Activated CD4-positive, alpha-beta T cell treated with anti-CD3 and anti-CD28 coated beads for 24 hours (primary cell): Measurements from ENCODE around the gene ATP2C1.

Source experiments
- DNase-seq, 2 donors: peaks; one replicate each; pipeline ENCODE4 v3.0.0-alpha.2; 2020; ENCODE audit warnings: low read depth in 2 of 2

The ATP2C1 gene

DNA sequence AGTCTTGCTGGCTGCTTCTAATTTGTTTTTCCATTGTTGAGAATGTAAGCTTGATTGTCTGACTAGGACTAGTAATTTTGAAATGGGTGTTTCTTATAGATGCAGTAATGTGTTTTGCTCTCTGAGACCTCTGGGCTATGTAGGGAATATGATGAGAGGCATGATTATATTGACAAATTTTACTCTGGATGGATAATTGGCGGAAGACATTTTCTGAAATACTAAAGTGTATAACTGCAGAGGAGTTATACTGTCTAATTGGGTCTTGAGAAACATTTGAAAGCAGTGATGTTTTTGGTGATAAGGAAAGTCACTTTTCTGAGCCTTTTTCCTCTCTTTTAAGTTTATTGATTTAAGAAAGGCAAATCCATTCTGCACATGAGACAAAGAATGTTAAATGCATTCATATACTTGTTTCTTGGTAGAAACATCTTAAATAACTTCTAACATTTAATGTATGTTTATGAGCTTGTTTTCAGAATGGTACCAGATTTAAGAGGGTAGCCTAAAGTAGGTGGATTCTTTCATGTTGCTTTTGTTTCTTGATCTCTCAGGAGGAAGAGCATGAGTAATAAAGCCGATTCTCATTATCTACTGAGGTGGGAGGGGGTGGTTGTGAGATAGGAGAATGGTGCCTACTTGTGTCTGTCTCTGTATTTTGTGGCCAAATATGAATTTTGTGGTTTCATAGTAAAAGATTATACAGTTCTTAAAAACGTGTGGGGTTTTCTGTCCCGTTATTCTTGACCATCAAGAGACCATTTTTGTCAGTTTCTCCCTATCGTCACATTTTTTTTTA, 2.0 kb downstream of the ATP2C1 start:
- DNase-seq = no peak

GRCh38 chr3:130897316-130897715, 3.4 kb downstream of the ATP2C1 start:
- DNase-seq = no peak

DNA sequence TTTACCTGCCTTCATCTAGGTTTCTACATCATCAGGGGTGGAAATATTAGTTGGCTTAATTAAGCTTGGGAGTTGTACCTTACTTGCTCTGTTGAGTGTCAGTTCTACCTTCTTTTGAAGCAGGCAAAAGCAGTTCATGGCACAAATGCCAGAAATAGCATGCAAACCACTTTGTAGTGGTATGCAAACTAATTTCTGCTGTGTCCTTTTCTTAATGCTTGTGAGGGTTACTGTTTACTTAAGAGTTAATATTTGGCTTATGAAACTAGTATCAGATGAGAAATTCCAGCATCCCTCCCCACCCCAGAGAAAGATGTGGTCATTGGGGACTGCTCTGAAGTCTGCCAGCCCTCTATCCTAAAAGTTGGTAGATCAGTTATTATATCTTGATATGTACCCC, 7.1 kb downstream of the ATP2C1 start:
- no peak for DNase-seq

- DNase-seq = no peak
Observed at GRCh38 chr3:130901463-130902204, 7.8 kb downstream of the ATP2C1 start.

GRCh38 chr3:130903412-130903908, 9.6 kb downstream of the ATP2C1 start:
- DNase-seq = no peak

DNA sequence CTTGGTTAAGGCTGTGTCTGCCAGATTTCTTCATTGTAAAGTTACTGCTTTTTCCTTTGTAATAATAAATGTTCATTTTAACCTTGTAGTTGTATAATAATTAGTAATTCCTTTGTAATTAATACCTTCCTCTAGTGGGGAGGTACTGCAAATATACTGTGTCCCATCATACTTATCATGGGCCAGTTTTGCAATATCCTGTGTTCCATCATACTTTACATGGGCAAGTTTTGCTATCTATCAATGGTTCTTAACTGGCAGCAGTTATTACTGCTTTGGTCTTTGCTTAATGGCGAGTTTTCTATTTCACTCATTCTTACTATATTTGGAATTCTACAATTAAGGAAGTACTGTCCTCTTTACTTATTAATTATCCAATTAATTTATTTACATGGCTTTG, 10.6 kb downstream of the ATP2C1 start:
- DNase-seq = no peak

DNA sequence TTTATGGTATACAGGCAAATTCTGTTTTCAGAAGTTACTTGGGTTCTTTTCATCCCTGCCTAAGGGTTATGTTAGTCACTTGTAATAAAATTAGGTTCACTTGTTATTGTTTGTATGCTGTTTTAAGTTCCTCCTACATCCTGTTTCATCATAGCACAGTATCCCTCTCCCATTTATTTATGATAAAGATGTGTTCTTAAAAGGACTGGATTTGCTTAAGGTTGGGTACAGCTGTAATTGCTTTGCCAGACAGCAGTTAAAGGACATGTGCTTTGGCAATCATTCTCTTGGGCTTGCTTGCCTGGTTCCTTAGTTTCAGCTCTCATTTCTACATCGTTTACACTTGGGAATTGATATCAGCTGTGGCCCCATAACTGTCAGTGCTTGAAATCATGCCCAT, 11.7 kb downstream of the ATP2C1 start:
- DNase-seq = no peak

DNA sequence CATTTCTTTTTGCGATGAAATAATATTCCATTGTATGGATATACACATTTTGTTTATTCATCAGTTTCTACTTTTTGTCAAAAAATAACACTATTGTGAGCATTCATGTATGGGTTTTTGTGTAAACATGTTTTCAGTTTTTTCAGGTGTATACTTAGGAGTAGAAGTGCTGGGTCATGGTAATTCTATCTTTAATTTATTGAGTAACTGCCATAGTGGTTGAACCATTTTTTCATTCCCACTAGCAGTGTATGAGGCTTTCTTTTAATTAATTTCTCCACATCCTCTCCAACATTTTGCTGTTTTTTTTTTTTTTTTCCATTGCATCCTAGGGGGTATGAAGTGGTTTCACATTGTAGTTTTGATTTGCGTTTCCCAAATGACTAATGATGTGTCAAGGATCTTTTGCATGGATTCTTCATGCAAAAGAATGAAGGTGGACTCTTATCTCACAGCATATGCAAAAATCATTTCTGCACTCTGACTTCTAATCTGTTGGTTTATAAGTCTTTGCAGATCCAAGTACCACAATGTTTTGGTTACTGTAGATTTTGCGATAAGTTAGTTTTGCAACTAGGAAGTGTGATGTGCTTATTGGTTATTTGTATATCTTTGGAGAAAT, 12.6 kb downstream of the ATP2C1 start:
- no peak for DNase-seq

DNA sequence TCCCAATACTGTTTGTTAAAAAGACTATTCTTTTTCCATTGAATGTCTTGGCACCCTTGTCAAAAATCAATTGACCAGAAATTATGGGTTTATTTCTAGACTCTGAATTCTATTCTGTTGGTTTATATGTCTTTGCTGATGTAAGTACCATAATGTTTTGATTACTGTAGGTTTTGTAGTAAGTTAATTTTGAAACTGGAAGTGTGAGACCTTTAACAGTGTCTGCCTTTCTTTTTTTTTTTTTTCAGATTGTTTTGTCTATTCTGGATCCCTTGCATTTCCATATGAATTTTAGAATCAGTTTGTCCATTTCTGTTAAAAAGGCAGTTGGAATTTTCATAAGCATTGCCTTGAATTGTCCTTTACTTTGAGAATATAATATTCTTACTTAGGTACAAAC, 13.6 kb downstream of the ATP2C1 start:
- no peak for DNase-seq

GRCh38 chr3:130907966-130908365, 14.1 kb downstream of the ATP2C1 start:
- DNase-seq = no peak

DNA sequence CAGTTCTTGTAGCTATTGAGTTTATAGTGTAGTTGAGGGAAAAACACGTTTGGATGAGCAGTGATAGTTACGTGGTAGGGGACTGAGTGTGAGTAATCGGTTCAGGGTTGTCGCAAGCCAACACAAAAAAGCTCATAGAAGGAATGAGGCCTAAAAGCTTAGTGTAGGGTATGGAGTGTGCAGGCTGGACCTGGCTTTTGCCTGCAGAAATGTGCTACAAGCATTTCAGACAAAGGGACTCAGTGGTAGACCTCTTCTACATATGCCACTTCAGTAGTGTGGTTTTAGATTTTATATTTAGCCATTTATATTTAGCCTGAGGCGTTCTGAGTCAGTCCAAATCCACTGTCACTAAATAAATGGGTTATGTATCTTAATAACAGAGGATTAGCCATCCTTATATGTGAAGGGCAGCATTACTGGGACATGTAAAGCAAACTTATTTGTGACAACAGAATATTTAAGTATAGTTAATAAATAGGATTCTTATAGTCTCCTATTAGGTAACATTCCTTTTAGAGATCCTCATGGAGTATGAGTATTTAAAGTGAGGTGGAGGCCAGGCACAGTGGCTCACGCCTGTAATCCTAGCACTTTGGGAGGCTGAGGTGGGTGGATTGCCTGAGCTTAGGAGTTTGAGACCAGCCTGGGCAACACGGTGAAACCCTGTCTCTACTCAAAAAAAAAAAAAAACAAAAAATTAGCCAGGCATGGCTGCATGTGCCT, 21.8 kb downstream of the ATP2C1 start:
- DNase-seq = no peak

DNA sequence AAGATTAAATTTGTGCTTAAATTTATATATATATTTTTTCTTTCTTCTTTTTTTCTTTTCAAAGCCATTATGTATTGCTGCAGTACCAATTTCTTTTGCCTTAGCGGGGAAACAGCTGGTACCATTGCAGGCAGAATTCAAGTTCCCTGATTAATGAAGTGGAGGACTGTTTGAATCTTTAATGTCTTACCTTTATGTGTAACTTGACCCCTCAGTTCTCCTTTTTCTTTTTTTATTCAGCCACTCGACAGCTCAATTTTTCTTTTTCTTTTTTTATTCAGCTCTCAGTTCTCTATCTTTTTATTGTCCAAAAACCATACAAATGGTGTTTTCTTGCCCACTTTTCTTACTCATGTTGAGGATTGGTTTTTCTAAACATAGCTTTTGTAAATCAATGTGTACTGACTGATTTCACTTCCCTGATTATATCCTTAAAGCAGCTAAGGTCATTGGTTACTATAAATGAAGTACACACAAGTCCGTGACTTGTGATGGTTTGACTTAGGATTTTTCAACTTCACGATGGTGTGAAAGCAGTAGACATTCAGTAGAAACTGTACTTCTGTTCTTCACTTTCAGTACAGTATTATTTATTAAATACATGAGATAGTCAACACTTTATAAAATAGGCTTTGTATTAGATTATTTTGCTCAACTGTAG, 22.8 kb downstream of the ATP2C1 start:
- DNase-seq = no peak

DNA sequence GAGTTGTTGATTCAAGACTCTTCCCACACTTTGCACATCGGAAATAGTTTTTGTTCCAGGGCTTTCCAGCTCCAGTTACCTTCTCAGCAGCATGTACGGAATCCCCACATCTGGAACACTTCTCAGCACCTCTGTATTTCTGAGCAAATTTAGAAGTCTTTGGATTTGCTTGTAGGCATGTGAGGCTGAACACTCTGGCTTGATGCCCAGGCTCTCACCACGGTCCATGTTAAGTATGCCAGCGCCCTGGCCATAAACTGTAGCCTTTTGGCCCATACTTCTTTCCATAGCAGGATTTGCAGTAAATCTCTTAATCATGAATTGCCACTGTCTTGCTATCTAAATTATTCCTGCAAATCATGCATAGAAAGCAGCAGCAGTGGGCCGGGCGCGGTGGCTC, 24.4 kb downstream of the ATP2C1 start:
- no peak for DNase-seq

DNA sequence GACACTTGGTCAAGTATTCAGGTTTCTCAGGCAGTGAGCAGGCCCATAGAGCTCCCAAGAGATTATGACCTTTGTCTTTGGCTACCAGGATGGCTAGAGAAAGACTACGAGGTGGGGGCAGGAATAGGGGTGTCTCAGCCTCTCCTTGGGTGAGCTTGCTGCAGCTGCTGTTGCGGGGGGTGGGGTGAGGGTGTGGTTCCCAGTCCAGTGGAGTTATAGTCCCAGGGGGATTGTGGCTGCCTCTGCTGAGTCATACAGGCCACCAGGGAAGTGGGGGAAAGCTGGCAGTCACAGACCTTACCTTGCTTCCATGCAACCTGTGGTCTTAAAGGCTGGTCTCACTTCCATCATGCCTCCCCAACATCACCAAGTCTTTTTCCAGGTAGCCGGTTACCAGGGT, 31.7 kb downstream of the ATP2C1 start:
- DNase-seq = no peak

GRCh38 chr3:130926504-130926903, 32.6 kb downstream of the ATP2C1 start:
- no peak for DNase-seq

DNA sequence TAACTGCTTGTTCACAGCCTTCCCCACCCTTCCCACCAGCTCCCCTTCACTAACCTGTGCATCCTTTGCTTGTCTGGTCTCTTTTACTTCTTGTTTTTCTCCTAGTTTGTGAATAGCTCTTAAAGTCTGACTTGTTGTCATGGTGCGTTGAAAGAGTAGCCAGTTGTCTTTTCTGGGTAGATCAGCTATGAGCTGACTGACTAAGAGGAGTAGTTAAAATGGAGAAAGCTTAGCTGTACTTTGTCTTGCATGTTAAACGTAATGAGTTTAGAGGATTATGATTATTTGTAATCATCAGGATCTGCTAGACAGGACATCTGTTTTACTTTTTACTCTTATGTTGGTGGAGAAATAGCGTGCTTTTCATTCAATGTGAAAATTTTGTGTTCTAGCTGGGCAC, 35.9 kb downstream of the ATP2C1 start:
- DNase-seq = no peak

GRCh38 chr3:130932979-130933378, 39.1 kb downstream of the ATP2C1 start:
- no peak for DNase-seq

DNA sequence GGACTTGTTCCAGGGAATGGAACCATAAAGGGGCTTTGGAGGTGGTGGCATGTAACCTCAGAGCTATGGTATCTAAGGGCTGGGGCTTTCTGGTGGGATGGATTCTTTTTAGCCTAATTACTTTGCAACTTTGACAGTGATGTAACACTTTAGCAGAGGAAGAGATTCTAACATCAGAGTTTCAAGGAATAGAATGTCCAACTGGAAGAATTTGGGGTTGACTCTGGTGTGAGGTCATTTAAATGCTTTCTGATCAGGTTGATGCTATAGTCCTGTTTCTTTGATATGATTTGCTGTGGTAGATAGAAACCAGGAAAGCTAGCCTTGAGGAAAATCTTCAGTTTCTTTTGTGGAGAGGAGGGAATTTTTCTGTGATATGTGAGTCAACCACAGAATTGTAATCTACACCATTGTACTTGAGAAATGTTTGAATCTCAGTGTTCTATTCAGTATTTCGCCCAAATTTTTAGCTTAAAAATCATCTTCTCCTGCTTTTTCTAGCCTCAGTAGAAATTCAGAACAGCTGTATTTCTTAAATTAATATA, 40.0 kb downstream of the ATP2C1 start:
- DNase-seq = no peak

GRCh38 chr3:130934442-130935089, 40.7 kb downstream of the ATP2C1 start:
- no peak for DNase-seq

DNA sequence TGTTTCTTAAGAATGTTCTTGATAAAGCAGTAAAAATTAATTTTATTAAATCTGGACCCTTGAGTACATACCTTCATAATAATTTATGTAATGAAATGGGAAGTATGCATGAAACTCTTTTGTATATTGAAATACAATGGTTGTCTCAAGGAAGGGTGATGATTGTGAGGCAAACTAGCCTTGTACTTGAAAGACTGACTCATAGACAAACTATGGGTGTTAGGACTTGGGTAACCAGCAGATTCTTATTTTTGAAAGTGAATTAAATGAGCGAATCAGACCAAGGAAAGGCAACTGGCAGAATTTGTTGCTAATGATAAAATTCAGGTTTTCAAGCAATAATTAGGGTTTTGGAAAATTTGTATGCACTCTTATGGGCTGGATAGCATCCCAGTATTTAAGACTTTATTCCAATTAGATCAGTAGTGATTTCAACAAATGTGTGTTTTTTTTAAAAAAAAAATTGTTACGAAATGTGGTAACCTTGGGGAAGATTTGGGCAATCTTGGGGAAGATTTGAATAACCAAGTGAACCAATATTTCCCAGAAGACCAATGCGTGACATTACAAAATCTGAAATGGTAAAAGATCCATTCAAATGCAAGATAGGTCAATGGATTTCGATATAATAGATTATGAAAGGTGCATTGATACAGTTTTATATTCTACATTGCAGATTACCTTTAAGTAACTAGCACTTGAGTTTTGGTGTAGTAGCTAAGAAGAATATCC, 42.0 kb downstream of the ATP2C1 start:
- no peak for DNase-seq
